Tibial nerve (tissue), 4 donors: ENCODE results near the gene LIN37. TPM values are rescaled to one million over a fixed set of nuclear protein-coding genes. Genes with fewer than 3 reads are reported as not detected.

Experiments used
- DNase-seq, 2 donors: peaks; one replicate each; pipeline ENCODE4 v3.0.0-alpha.2; 2019; ENCODE audit warnings: low spot score in 2 of 2
- H3K27ac ChIP-seq, 4 donors: fragments of 200-600 bp; sonication (generic) in 3 of 4; one replicate each; pipeline ENCODE4 v1.5.1; 2017 to 2019; ENCODE audit warnings: mild to moderate bottlenecking in 1 of 4
- H3K27me3 ChIP-seq, 2 donors: fragments of 200-600 bp; sonication (generic) in 1 of 2; one replicate each; pipeline versions ENCODE4 v1.5.1 to v1.6.0; 2017 to 2019
- H3K36me3 ChIP-seq, 3 donors: fragments of 200-600 bp; sonication (generic); one replicate each; pipeline ENCODE4 v1.5.1; 2018 to 2019
- H3K4me1 ChIP-seq, 4 donors: fragments of 200-600 bp; sonication (generic) in 3 of 4; one replicate each; pipeline ENCODE4 v1.5.1; 2017 to 2019
- H3K4me3 ChIP-seq, 4 donors: fragments of 200-600 bp; sonication (generic) in 3 of 4; one replicate each; pipeline ENCODE4 v1.5.1; 2017 to 2019; ENCODE audit warnings: mild to moderate bottlenecking in 1 of 4, moderate library complexity in 1 of 4
- H3K9me3 ChIP-seq, 4 donors: fragments of 200-600 bp; sonication (generic) in 3 of 4; one replicate each; pipeline ENCODE4 v1.5.1; 2017 to 2019
- EP300 ChIP-seq, 2 donors: sonication (generic); formaldehyde crosslinking; IDR thresholded peaks; one replicate each; pipeline ENCODE4 v1.6.1; 2017; ENCODE audit warnings: antibody characterized with exemption in 2 of 2, mild to moderate bottlenecking in 1 of 2
- POLR2A ChIP-seq, 2 donors: fragments of 450-650 bp; IDR thresholded peaks; one replicate each; pipeline ENCODE4 v1.6.1; 2017; ENCODE audit warnings: antibody characterized with exemption in 2 of 2, mild to moderate bottlenecking in 2 of 2, moderate library complexity in 2 of 2
- WGBS, 2 donors: methylation state at CpG; one replicate each; pipeline ENCODE4 v1.1.5; 2018; 5-methylcytosine and 5-hydroxymethylcytosine counted together
- total RNA-seq, 4 donors: library from RNA; depleted of rRNA; stranded (reverse); fragments of >200 nt; gene quantifications; one replicate each; pipeline ENCODE4 v1.1.0, GENCODE V29; 2016
- TF ChIP-seq, protein P1 (sequence below), 5 experiments: fragments of 200-600 bp in 3 of 5; fragments of 450-650 bp in 2 of 5; sonication (generic) in 3 of 5; IDR thresholded peaks; one replicate each; pipeline ENCODE4 v1.5.1; 2016 to 2019; ENCODE audit warnings: antibody characterized with exemption in 5 of 5, mild to moderate bottlenecking in 3 of 5, moderate library complexity in 2 of 5

LIN37 gene
- total RNA-seq, 4 donors from 2014 or later = 18.1 to 32.7 (median 20.6) TPM

DNA sequence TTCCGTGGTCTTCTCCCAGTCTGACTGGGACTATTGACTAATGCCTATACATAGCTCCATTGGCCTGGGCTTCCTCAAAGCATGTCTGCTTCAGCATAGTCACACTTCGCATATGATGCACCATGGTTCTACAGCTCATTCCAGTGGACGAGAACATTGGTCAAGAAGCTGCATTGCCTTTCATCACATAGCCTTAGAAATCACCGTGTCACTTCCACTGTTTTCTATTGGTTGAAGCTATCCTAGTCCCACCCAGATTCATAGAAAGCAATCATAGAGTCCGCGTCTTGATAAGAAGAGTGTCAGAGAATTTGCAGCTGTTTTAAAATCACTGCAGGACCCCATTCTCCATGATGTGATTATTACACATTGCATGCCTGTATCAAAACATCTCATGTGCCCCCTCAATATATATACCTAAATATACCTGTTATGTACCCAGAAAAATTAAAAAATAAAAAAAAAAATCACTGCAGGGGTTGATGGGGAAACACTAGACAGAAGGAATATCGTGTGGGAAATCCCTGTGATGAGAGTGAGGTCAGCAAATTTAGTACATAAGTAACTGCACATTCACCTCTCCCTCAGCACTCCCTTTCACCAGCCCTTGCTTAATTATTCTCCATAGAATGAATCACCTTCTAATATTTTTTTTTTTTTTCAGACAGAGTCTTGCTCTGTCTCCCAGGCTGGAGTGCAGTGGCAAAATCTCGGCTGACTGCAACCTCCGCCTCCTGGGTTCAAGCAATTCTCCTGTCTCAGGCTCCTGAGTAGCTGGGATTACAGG, 24.8 kb downstream of the LIN37 start:
- 57 to 71% methylated on average over 9 of the region's 9 CpGs for WGBS, 2 donors

DNA sequence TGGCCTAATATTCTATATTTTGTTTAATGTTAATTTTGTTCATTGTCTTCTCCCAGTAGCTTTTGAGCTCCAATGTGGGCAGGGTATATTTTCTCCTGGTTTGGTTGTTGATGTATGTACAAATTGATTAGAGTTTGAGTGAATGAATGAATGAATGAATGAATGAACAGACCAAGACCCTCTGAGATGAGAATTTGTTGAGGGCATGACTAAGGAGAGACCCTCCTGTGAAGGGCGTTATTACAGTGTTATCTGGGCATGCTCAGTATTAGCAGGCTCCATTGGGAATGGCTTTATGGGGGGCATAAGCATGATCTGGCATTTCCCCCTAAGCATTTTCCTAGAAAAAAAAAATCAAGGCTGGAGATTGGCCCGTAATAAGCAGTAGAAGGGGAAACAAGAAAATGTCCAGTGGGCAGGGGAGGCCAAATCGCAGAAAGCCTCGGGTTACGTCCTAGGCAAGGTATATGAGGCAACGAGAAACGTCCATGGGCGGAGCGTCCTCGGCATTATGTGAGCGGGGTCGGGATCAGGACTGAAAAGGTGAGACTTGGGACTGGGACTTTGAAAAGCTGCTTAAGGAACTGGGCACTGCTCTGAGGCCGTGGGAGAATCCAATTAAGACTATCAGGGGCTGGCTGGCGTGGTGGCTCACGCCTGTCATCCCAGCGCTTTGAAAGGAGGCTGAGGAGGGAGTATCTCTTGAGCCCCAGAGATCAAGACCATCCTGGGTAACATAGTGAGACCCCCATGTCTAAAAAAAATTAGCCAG, 26.1 kb downstream of the LIN37 start:
- 50 to 51% methylated on average over 13 to 16 of the region's 16 CpGs for WGBS, 2 donors
- Histone ChIP-seq H3K4me1 (peaks cover 0 to 30% (median 19%) of the 10 kb centered on the region in 4 donors), H3K27me3 (no peaks in the 10 kb centered on the region), H3K9me3 (no peaks in the 10 kb centered on the region), H3K27ac (no peak overlapping the region), H3K4me3 (peak overlapping the region; percentile 15 to 98 (median 84)), H3K36me3 (peaks cover 0 to 25% (median 0%) of the 10 kb centered on the region in 3 donors)
- DNase-seq = no peak
- TF ChIP-seq, protein P1, sequence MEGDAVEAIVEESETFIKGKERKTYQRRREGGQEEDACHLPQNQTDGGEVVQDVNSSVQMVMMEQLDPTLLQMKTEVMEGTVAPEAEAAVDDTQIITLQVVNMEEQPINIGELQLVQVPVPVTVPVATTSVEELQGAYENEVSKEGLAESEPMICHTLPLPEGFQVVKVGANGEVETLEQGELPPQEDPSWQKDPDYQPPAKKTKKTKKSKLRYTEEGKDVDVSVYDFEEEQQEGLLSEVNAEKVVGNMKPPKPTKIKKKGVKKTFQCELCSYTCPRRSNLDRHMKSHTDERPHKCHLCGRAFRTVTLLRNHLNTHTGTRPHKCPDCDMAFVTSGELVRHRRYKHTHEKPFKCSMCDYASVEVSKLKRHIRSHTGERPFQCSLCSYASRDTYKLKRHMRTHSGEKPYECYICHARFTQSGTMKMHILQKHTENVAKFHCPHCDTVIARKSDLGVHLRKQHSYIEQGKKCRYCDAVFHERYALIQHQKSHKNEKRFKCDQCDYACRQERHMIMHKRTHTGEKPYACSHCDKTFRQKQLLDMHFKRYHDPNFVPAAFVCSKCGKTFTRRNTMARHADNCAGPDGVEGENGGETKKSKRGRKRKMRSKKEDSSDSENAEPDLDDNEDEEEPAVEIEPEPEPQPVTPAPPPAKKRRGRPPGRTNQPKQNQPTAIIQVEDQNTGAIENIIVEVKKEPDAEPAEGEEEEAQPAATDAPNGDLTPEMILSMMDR (IDR thresholded peaks at IDR 0.05) = no peak
- TF ChIP-seq POLR2A (IDR thresholded peaks at IDR 0.05) (no peak), EP300 (IDR thresholded peaks at IDR 0.05) (no peak)

More for the DNA sequence above, 24.8 kb downstream of the LIN37 start:
- Histone ChIP-seq H3K27ac (no peak overlapping the region), H3K4me3 (no peak overlapping the region), H3K9me3 (no peaks in the 10 kb centered on the region), H3K4me1 (peaks cover 0 to 30% (median 19%) of the 10 kb centered on the region in 4 donors), H3K36me3 (peaks cover 0 to 25% (median 0%) of the 10 kb centered on the region in 3 donors), H3K27me3 (no peaks in the 10 kb centered on the region)
- no peak for DNase-seq
- no peak for TF ChIP-seq POLR2A (IDR thresholded peaks at IDR 0.05)
- TF ChIP-seq, protein P1 (IDR thresholded peaks at IDR 0.05) = no peak
- no peak for TF ChIP-seq EP300 (IDR thresholded peaks at IDR 0.05)

GRCh38 chr19:35775046-35775297, 26.6 kb downstream of the LIN37 start:
- Histone ChIP-seq H3K4me3 (peak overlapping the region; percentile 15 to 98 (median 84)), H3K27me3 (no peaks in the 10 kb centered on the region), H3K9me3 (no peaks in the 10 kb centered on the region), H3K27ac (no peak overlapping the region), H3K36me3 (peaks cover 0 to 26% (median 0%) of the 10 kb centered on the region in 3 donors), H3K4me1 (peaks cover 0 to 30% (median 19%) of the 10 kb centered on the region in 4 donors)
- no peak for TF ChIP-seq POLR2A (IDR thresholded peaks at IDR 0.05)
- TF ChIP-seq, protein P1 (IDR thresholded peaks at IDR 0.05) = no peak
- TF ChIP-seq EP300 (IDR thresholded peaks at IDR 0.05) = no peak
- WGBS, 2 donors = 26 to 32% methylated on average over 8 to 9 of the region's 9 CpGs
- DNase-seq = no peak

- peak within 1 kb of the TSS in 3 of 4 donors; percentile 60 to 87 (median 63) for H3K27ac ChIP-seq
- no peaks in the 10 kb centered on the region for H3K27me3 ChIP-seq
- peak within 1 kb of the TSS; percentile 82 to 98 (median 88) for H3K4me3 ChIP-seq
- H3K4me1 ChIP-seq = peaks cover 0 to 30% (median 19%) of the 10 kb centered on the region in 4 donors
- WGBS, 2 donors = 0 to 2% methylated on average over 25 to 31 of the region's 82 CpGs
- peak; percentile 99 to 100 for DNase-seq
- TF ChIP-seq, protein P1 (IDR thresholded peaks at IDR 0.05) = peak in 1 of 5 experiments; percentile 17
- TF ChIP-seq POLR2A (IDR thresholded peaks at IDR 0.05) (peak in 1 of 2 donors; percentile 24), EP300 (IDR thresholded peaks at IDR 0.05) (no peak)
- peaks cover 0 to 32% (median 0%) of the 10 kb centered on the region in 3 donors for H3K36me3 ChIP-seq
- no peaks in the 10 kb centered on the region for H3K9me3 ChIP-seq
These were observed 27.1 kb downstream of the LIN37 start, which contains the start of gene ARHGAP33 for GRCh38 chr19:35775298-35776101. TSS of gene ARHGAP33 (plus strand) at chr19:35775564. CDS start at chr19:35775659, 95 bp downstream.
